CD4-positive, alpha-beta T cell treated with Interleukin-6 for 4 hours (primary cell): Measurements from ENCODE around the gene RUSC2.
"Not testable (repeated sequence)": the region's sequence is repeated elsewhere in the genome, so short reads cannot be mapped to it uniquely, and the experiment has no call there.

Experiments used
- DNase-seq: peaks from one replicate; pipeline ENCODE4 v3.0.0-alpha.2; 2020; ENCODE audit warnings: mixed read lengths

Gene RUSC2

GRCh38 chr9:35489313-35490154 lies at the start of gene RUSC2:
Gene RUSC2 (plus strand): TSS chr9:35490111. CDS start chr9:35546522, 56,411 bp downstream.
- DNase-seq, result peak; percentile 57

- no peak for DNase-seq
Measured at GRCh38 chr9:35446012-35446411, 43.9 kb upstream of the RUSC2 start.

GRCh38 chr9:35448496-35448895 lies 41.4 kb upstream of the RUSC2 start:
- no peak for DNase-seq

DNA sequence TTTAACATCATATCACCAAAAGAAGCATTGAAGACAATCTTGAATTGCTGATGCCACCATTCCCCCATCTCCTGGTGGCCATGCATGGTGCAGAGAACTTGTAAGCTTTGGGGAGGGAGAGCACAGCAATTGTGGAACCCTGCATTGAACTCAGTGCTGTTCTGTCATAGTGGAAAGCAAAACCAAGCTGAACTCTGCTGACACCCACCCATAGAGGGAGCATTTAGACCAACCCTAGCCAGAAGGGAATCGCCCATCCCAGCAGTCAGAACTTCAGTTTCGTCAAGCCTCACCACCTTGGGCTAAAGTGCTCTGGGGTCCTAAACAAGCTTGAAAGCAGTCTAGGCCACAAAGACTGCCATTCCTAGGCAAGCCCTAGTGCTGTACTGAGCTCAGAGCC lies 37.4 kb upstream of the RUSC2 start:
- DNase-seq, result no peak

GRCh38 chr9:35453786-35454185 lies 36.1 kb upstream of the RUSC2 start:
- no peak for DNase-seq

GRCh38 chr9:35464141-35465025 lies 25.5 kb upstream of the RUSC2 start:
- no peak for DNase-seq

DNA sequence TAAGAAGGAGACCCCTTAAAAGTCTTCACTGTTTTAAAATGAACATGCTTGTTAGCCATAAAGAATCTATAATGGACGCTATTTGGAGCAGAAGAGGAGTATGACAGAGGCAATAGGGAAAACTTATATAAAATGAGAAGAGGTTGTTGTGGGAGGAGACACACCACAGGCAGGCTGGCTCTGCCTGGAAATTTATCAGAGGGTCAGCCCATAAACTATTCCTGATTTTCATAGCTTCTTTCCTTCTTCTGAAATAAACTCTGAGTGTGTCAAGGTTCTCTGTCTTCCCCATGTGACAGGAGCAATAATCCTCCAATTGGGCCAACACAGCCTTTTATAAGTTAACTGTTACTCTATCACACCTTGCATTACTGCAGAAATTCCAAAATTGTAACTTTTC lies 19.6 kb upstream of the RUSC2 start:
- no peak for DNase-seq

GRCh38 chr9:35470894-35471293 lies 19.0 kb upstream of the RUSC2 start:
- no peak for DNase-seq

- no peak for DNase-seq
Measured at GRCh38 chr9:35476596-35476995, 13.3 kb upstream of the RUSC2 start.

GRCh38 chr9:35477211-35477855 lies 12.6 kb upstream of the RUSC2 start:
- peak; percentile 33 for DNase-seq

DNA sequence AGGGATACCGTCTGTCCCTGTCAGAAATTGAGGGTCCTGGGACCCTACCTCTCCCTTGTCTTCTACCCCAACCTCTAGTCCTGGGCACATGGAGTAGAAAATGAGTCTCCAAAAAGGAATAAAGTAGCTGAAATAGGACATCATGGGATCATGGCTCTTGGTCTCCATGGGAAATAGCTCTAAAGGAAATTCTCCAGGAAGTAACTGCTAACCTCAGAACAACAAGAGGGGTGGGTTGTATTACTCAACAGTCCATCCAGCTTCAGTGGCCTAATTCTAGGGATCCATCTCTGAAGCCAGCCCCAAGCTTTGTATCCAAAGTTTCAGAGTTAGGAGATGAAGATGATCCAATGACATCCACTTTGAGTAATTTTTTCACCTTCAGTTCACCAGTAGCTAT lies 11.0 kb upstream of the RUSC2 start:
- DNase-seq, result no peak

DNA sequence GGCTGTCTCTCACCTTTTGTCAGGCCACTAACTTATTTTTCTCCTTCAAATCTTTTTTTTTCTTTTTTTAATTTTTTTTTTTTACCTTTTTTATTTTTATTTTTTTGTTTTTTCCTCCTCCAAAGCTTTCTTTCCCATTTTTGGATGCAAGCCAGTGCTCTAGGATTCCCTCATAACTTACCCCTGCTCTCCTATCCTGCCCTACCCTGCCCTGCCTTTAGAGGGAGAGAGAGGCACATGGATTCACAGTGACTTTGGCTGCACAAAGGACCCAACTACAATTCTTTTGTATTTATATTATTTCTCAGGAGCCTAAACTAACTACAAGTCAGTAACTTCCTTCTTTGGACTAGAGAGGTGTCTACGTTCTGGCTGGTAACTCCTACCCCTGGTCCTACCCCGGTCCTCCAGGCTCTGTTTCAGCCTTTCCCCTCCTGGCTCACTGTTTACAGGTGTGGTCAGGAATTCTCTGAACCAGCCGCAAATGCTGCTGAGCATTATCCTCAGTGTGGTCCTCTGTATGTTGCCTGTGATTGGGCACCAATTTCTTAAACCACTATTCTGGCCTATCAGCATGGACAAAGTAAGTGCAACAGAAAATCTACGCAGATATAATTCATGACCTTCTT lies 8.4 kb upstream of the RUSC2 start:
- DNase-seq, result peak; percentile 14

DNA sequence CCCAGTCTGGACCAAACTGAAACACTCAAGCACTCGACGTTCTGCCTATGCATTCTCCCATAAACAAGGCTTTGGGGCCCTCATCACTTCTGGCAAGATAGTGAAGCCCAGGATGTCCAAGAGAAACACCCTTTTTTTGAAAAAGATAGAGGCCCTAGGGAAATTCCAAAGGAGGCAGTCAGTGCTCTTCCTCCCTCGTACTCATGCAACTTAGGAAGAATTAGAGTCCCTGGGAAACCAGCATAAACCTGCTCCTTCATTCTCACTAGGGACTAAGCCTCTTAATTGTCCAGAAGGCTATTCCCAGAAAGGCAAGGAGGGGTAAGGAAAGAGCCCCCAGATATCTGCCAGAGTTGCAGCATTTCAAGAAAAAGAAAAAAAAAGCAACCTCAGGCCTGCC lies 7.8 kb upstream of the RUSC2 start:
- DNase-seq, result no peak

DNA sequence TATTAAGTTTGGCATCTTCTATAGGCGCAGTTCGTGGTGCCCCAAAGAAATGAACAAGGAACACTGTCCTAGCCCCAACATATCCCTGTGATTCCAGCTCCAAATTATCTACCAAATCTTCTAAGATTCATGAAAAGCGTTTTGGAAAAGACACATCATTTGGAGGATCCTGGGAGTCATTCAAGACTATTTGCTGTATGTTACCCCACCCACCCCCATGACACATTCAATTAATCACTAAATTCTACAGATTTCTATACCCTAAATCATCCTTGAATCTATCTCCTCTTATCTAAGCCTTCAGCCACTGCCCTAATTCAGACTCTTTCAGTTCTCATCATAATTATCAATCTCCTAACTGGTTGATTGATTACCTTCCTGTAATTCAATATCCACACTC lies 5.5 kb upstream of the RUSC2 start:
- DNase-seq, result no peak

- DNase-seq, result no peak
Measured at GRCh38 chr9:35487081-35487480, 2.8 kb upstream of the RUSC2 start.

- DNase-seq, result no peak
Measured at GRCh38 chr9:35488021-35488420, 1.9 kb upstream of the RUSC2 start.

GRCh38 chr9:35488566-35489312 lies 1.2 kb upstream of the RUSC2 start:
- no peak for DNase-seq

DNA sequence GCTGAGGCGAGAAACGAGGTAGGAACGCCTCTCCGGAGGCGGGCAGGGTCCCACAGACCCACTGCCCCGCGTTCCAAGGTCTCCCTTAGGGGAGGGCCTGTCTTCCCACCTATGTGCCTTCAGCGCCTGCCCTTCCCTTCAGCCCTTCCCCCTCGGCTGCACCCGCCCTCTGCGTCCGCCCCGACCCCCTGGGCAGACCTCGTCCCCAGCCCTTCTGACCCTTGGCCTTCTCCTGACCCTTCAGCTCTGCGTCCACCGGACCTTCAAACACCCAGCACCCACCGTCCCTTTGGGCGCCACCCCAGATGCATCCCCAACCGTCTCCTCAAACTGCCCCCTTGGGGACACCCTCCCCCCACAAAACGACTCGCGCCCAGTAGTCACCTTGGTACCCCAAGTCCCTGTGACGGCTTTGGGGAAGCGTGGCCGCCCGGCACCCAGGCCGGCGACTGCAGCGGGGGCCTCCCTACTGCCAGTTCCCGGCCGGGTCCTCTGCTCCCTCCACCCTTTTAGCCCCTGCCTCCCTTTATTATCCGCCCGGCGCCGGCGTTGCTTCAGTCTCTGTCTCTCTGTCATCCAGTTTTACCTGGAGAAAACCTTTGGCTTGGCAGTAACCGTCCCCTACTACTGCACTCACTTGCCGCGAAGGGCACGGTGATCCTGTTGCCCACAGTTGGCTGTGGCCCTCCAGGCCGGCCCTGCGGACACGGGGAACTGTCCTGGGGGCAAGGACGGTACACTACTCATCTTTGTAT lies 421 bp downstream of the RUSC2 start:
- DNase-seq, result no peak

GRCh38 chr9:35490910-35491465 lies 1.1 kb downstream of the RUSC2 start:
- no peak for DNase-seq

GRCh38 chr9:35493119-35493518 lies 3.2 kb downstream of the RUSC2 start:
- DNase-seq, result not testable (repeated sequence)

- DNase-seq, result peak; percentile 25
Measured at GRCh38 chr9:35495984-35496383, 6.1 kb downstream of the RUSC2 start.
